Sigmoid colon (tissue), 7 donors: ENCODE results near the gene SPOPL. TPM values are rescaled to one million over a fixed set of nuclear protein-coding genes. Genes with fewer than 3 reads are reported as not detected.

Source experiments
- DNase-seq: peaks from one replicate; pipeline ENCODE4 v3.0.0-alpha.2; 2019
- H3K27ac ChIP-seq, 4 donors: fragments of 200-600 bp; sonication (generic); one replicate each; pipeline ENCODE4 v1.5.1; 2016 to 2019; ENCODE audit warnings: mild to moderate bottlenecking in 1 of 4
- H3K27me3 ChIP-seq, 3 donors: fragments of 200-600 bp; sonication (generic); one replicate each; pipeline ENCODE4 v1.5.1; 2019; ENCODE audit warnings: mild to moderate bottlenecking in 1 of 3
- H3K36me3 ChIP-seq, 4 donors: fragments of 200-600 bp; sonication (generic); one replicate each; pipeline ENCODE4 v1.5.1; 2016 to 2019
- H3K4me1 ChIP-seq, 4 donors: fragments of 200-600 bp; sonication (generic); one replicate each; pipeline ENCODE4 v1.5.1; 2017 to 2019
- H3K4me3 ChIP-seq, 4 donors: fragments of 200-600 bp; sonication (generic); one replicate each; pipeline ENCODE4 v1.5.1; 2017 to 2019; ENCODE audit warnings: mild to moderate bottlenecking in 2 of 4, moderate library complexity in 1 of 4
- H3K9me3 ChIP-seq, 4 donors: fragments of 200-600 bp in 3 of 4; sonication (generic) in 3 of 4; one replicate each; pipeline versions ENCODE4 v1.5.1 to v1.6.1; 2013 to 2019
- CTCF ChIP-seq, 4 experiments: fragments of 450-650 bp in 3 of 4; fragments of 200-600 bp in 1 of 4; IDR thresholded peaks; one replicate each; pipeline ENCODE4 v1.5.1; 2016 to 2019; ENCODE audit warnings: antibody characterized with exemption in 4 of 4, mild to moderate bottlenecking in 3 of 4, moderate library complexity in 2 of 4
- EP300 ChIP-seq, 4 donors: sonication (generic); formaldehyde crosslinking; IDR thresholded peaks; one replicate each; pipeline ENCODE4 v1.6.1; 2017; ENCODE audit warnings: antibody characterized with exemption in 4 of 4
- POLR2A ChIP-seq, 2 donors: fragments of 450-650 bp; IDR thresholded peaks; one replicate each; pipeline ENCODE4 v1.6.1; 2016; ENCODE audit warnings: antibody characterized with exemption in 2 of 2, mild to moderate bottlenecking in 2 of 2, moderate library complexity in 2 of 2
- POLR2AphosphoS5 ChIP-seq, 4 donors: sonication (generic); formaldehyde crosslinking; IDR thresholded peaks; one replicate each; pipeline ENCODE4 v1.6.1; 2017; ENCODE audit warnings: antibody characterized with exemption in 4 of 4
- WGBS, 2 donors: extraction: QIAGEN DNeasy Blood & Tissue Kit; methylation state at CpG; one replicate each; pipeline ENCODE4 v1.1.7; 2013; 5-methylcytosine and 5-hydroxymethylcytosine counted together
- intact Hi-C: fragments of 100-400 bp; cut with DNase I; formaldehyde crosslinking; loops from one replicate; pipeline ENCODE4 v1.15.1; 2023
- polyA plus RNA-seq, 3 donors: library from polyadenylated mRNA; stranded (reverse); fragments of 200-250 nt; gene quantifications; one replicate each; pipeline ENCODE4 v1.2.3, GENCODE V29; 2013
- total RNA-seq, 4 donors: library from RNA; depleted of rRNA; stranded (reverse); fragments of >200 nt; gene quantifications; one replicate each; pipeline ENCODE4 v1.1.0, GENCODE V29; 2016
- donor health status: healthy with polysubstance abuse.
- donor health status: Bipolar disorder and iron deficiency.
- donor health status: healthy.

Gene SPOPL
- total and polyA plus RNA-seq, 7 donors = 8.6 to 43.3 (median 29.1) TPM

- TF ChIP-seq POLR2A (IDR thresholded peaks at IDR 0.05) (no peak), POLR2AphosphoS5 (IDR thresholded peaks at IDR 0.05) (no peak), CTCF (IDR thresholded peaks at IDR 0.05) (no peak), EP300 (IDR thresholded peaks at IDR 0.05) (no peak)
- Histone ChIP-seq H3K4me1 (no peaks in the 10 kb centered on the region), H3K9me3 (no peaks in the 10 kb centered on the region), H3K36me3 (peaks cover 0 to 4% (median 0%) of the 10 kb centered on the region in 4 donors), H3K4me3 (no peak overlapping the region), H3K27me3 (no peaks in the 10 kb centered on the region), H3K27ac (no peak overlapping the region)
- intact Hi-C loops = no loop called here
- no peak for DNase-seq
- WGBS, 2 donors = 88 to 91% methylated on average over 2 of the region's 2 CpGs
Measured at GRCh38 chr2:138492160-138492559, 9.4 kb upstream of the SPOPL start.

GRCh38 chr2:138493334-138493733, 8.2 kb upstream of the SPOPL start:
- intact Hi-C loops = no loop called here
- 93 to 97% methylated on average over 4 of the region's 4 CpGs for WGBS, 2 donors

GRCh38 chr2:138494265-138494966, 7.2 kb upstream of the SPOPL start:
- intact Hi-C loops = no loop called here
- no peak for TF ChIP-seq POLR2A (IDR thresholded peaks at IDR 0.05)
- TF ChIP-seq CTCF (IDR thresholded peaks at IDR 0.05) = no peak
- no peak for TF ChIP-seq EP300 (IDR thresholded peaks at IDR 0.05)
- no peak for TF ChIP-seq POLR2AphosphoS5 (IDR thresholded peaks at IDR 0.05)

More at GRCh38 chr2:138493334-138493733, 8.2 kb upstream of the SPOPL start:
- DNase-seq = no peak
- H3K9me3 ChIP-seq = no peaks in the 10 kb centered on the region
- H3K27ac ChIP-seq = no peak overlapping the region
- H3K27me3 ChIP-seq = no peaks in the 10 kb centered on the region
- peaks cover 0 to 4% (median 0%) of the 10 kb centered on the region in 4 donors for H3K36me3 ChIP-seq
- H3K4me3 ChIP-seq = no peak overlapping the region
- no peaks in the 10 kb centered on the region for H3K4me1 ChIP-seq
- TF ChIP-seq POLR2AphosphoS5 (IDR thresholded peaks at IDR 0.05) = no peak
- TF ChIP-seq CTCF (IDR thresholded peaks at IDR 0.05) = no peak
- no peak for TF ChIP-seq EP300 (IDR thresholded peaks at IDR 0.05)
- no peak for TF ChIP-seq POLR2A (IDR thresholded peaks at IDR 0.05)

GRCh38 chr2:138495384-138495783, 6.2 kb upstream of the SPOPL start:
- H3K27me3 ChIP-seq = no peaks in the 10 kb centered on the region
- WGBS, 2 donors = 92 to 94% methylated on average over 2 of the region's 2 CpGs
- H3K4me3 ChIP-seq = no peak overlapping the region
- no peak overlapping the region for H3K27ac ChIP-seq
- no peak for DNase-seq
- intact Hi-C loops = no loop called here
- peaks cover 0 to 4% (median 0%) of the 10 kb centered on the region in 4 donors for H3K36me3 ChIP-seq
- H3K9me3 ChIP-seq = no peaks in the 10 kb centered on the region
- peaks cover 0 to 5% (median 3%) of the 10 kb centered on the region in 4 donors for H3K4me1 ChIP-seq
- TF ChIP-seq POLR2A (IDR thresholded peaks at IDR 0.05) (no peak), CTCF (IDR thresholded peaks at IDR 0.05) (no peak), POLR2AphosphoS5 (IDR thresholded peaks at IDR 0.05) (no peak), EP300 (IDR thresholded peaks at IDR 0.05) (no peak)

More at GRCh38 chr2:138494265-138494966, 7.2 kb upstream of the SPOPL start:
- H3K36me3 ChIP-seq = peaks cover 0 to 4% (median 0%) of the 10 kb centered on the region in 4 donors
- WGBS, 2 donors = 84 to 90% methylated on average over 2 of the region's 2 CpGs
- no peaks in the 10 kb centered on the region for H3K27me3 ChIP-seq
- no peak overlapping the region for H3K4me3 ChIP-seq
- no peaks in the 10 kb centered on the region for H3K4me1 ChIP-seq
- DNase-seq = no peak
- no peak overlapping the region for H3K27ac ChIP-seq
- H3K9me3 ChIP-seq = no peaks in the 10 kb centered on the region
